Ovary (tissue), 9 donors: ENCODE results near the gene SMIM7. TPM values are rescaled to one million over a fixed set of nuclear protein-coding genes. Genes with fewer than 3 reads are reported as not detected.

Source experiments
- DNase-seq, 5 donors: peaks; one replicate each; pipeline ENCODE4 v3.0.0-alpha.2; 2019 to 2020
- H3K27ac ChIP-seq, 2 donors: fragments of 200-600 bp; one replicate each; pipeline versions ENCODE4 v1.5.1 to v1.8.0; 2019 to 2022
- H3K27me3 ChIP-seq: fragments of 200-600 bp; one replicate; pipeline ENCODE4 v1.8.0; 2022
- H3K36me3 ChIP-seq: fragments of 200-600 bp; sonication (generic); one replicate; pipeline ENCODE4 v1.5.1; 2019
- H3K4me1 ChIP-seq: one replicate; pipeline ENCODE4 v1.8.1; 2013; ENCODE audit warnings: mild to moderate bottlenecking, moderate library complexity; ENCODE audit not compliant: insufficient read depth
- H3K4me3 ChIP-seq: fragments of 200-600 bp; sonication (generic); one replicate; pipeline ENCODE4 v1.5.1; 2017
- H3K9me3 ChIP-seq, 2 donors: fragments of 200-600 bp in 1 of 2; sonication (generic) in 1 of 2; one replicate each; pipeline versions ENCODE4 v1.5.1 to v1.8.1; 2013 to 2019; ENCODE audit warnings: mild to moderate bottlenecking in 1 of 2, moderate library complexity in 1 of 2
- CTCF ChIP-seq, 3 donors: fragments of 450-650 bp in 2 of 3; fragments of 200-600 bp in 1 of 3; IDR thresholded peaks; one replicate each; pipeline versions ENCODE4 v1.5.1 to v1.8.0; 2016 to 2022; ENCODE audit warnings: antibody characterized with exemption in 3 of 3, mild to moderate bottlenecking in 1 of 3
- EP300 ChIP-seq: sonication (generic); formaldehyde crosslinking; IDR thresholded peaks from one replicate; pipeline ENCODE4 v1.6.1; 2017; ENCODE audit warnings: antibody characterized with exemption
- POLR2A ChIP-seq: fragments of 450-650 bp; IDR thresholded peaks from one replicate; pipeline ENCODE4 v1.6.1; 2017; ENCODE audit warnings: antibody characterized with exemption, mild to moderate bottlenecking, moderate library complexity
- WGBS, 3 donors: extraction: QIAGEN DNeasy Blood & Tissue Kit in 1 of 3; methylation state at CpG; one replicate each; pipeline versions ENCODE4 v1.1.5 to v1.1.7; 2013 to 2017; 5-methylcytosine and 5-hydroxymethylcytosine counted together
- intact Hi-C, 4 donors: fragments of 100-400 bp; cut with DNase I; formaldehyde crosslinking; loops; one replicate each; pipeline versions ENCODE4 v1.11.0 to v1.15.1; 2022 to 2023
- polyA plus RNA-seq, 2 donors: library from polyadenylated mRNA; stranded (reverse); fragments of 200-250 nt in 1 of 2; fragments of 350-450 nt in 1 of 2; fragmentation: Illumina TruSeq in 1 of 2; extraction: RNeasy Lipid Tissue Mini Kit (QIAGEN cat#74804) in 1 of 2; gene quantifications; one replicate each; pipeline ENCODE4 v1.2.3, GENCODE V29; 2013 to 2014
- total RNA-seq, 7 donors: library from RNA; depleted of rRNA in 2 of 7; stranded (reverse); fragments of >200 nt in 2 of 7; fragmentation: NEBNext Ultra II Directional in 3 of 7; extraction: Animal tissue kit (Norgen Biotek cat#: 25700) in 3 of 7; gene quantifications; one replicate each; pipeline versions ENCODE4 v1.1.0 to v1.2.4, GENCODE V29; 2016 to 2023
- donor health status: DM: no; HTN: no; CAD: no; lungs with moderate emphysema.
- donor health status: DM: no; HTN: no; CAD: no.
- donor health status: Bipolar disorder and iron deficiency.
- donor health status: DM: yes; HTN: yes; CAD: no.
- donor health status: DM: no; HTN: no; CAD: no.
- donor health status: DM: yes; HTN: yes; CAD: no.

SMIM7 gene
- total and polyA plus RNA-seq, 9 donors, result 59.1 to 123 (median 72.6) TPM

- Histone ChIP-seq H3K27me3 (no peaks in the 10 kb centered on the region), H3K4me1 (peaks cover 8% of the 10 kb centered on the region), H3K9me3 (no peaks in the 10 kb centered on the region), H3K27ac (peak overlapping the region; percentile 62 to 75), H3K4me3 (peak overlapping the region; percentile 98), H3K36me3 (no peaks in the 10 kb centered on the region)
- no peak for DNase-seq
- TF ChIP-seq POLR2A (peak; percentile 65), EP300 (no peak)
- WGBS, 3 donors, result 0 to 1% (median 1%) methylated on average over 26 to 38 of the region's 38 CpGs
- intact Hi-C loops, result loop anchor here in 2 of 4 donors (5.0 kb wide), 2 partner anchors 51 to 56 kb away; partner anchors contain the start of gene SLC35E1 (in 1 of the 2)
These were observed 32.1 kb downstream of the SMIM7 start for GRCh38 chr19:16627928-16628182.

- no peaks in the 10 kb centered on the region for H3K27me3 ChIP-seq
- H3K36me3 ChIP-seq, result no peaks in the 10 kb centered on the region
- peak; percentile 19 to 66 (median 48) for DNase-seq
- H3K9me3 ChIP-seq, result no peaks in the 10 kb centered on the region
- intact Hi-C loops, result loop anchor here in 2 of 4 donors (5.0 kb wide), 2 partner anchors 50 to 55 kb away; partner anchors contain the start of gene SLC35E1 (in 1 of the 2)
- H3K4me1 ChIP-seq, result peaks cover 8% of the 10 kb centered on the region
- H3K4me3 ChIP-seq, result peak overlapping the region; percentile 98
- TF ChIP-seq POLR2A (no peak), CTCF (IDR thresholded peaks at IDR 0.05) (no peak), EP300 (no peak)
- peak overlapping the region; percentile 62 to 75 for H3K27ac ChIP-seq
- WGBS, 3 donors, result 0 to 1% (median 0%) methylated on average over 20 to 52 of the region's 52 CpGs
These were observed 32.6 kb downstream of the SMIM7 start for GRCh38 chr19:16627193-16627927.

GRCh38 chr19:16626796-16627192, 33.1 kb downstream of the SMIM7 start:
- intact Hi-C loops, result loop anchor here in 2 of 4 donors (5.0 kb wide), 2 partner anchors 49 to 54 kb away; partner anchors contain the start of gene SLC35E1 (in 1 of the 2)
- Histone ChIP-seq H3K36me3 (no peaks in the 10 kb centered on the region), H3K27me3 (no peaks in the 10 kb centered on the region), H3K27ac (no peak overlapping the region), H3K9me3 (no peaks in the 10 kb centered on the region), H3K4me3 (peak overlapping the region; percentile 98), H3K4me1 (peaks cover 8% of the 10 kb centered on the region)
- DNase-seq, result peak in 1 of 5 donors; percentile 33
- TF ChIP-seq CTCF (IDR thresholded peaks at IDR 0.05), result no peak
- TF ChIP-seq EP300, result no peak
- TF ChIP-seq POLR2A, result no peak
- WGBS, 3 donors, result 1 to 4% (median 3%) methylated on average over 11 to 12 of the region's 12 CpGs

- no peak for TF ChIP-seq CTCF (IDR thresholded peaks at IDR 0.05)
- TF ChIP-seq POLR2A, result no peak
- no peak for TF ChIP-seq EP300
- no peak overlapping the region for H3K4me3 ChIP-seq
- H3K36me3 ChIP-seq, result no peaks in the 10 kb centered on the region
- H3K27ac ChIP-seq, result no peak overlapping the region
- H3K4me1 ChIP-seq, result peaks cover 8% of the 10 kb centered on the region
- no peaks in the 10 kb centered on the region for H3K27me3 ChIP-seq
- H3K9me3 ChIP-seq, result no peaks in the 10 kb centered on the region
- DNase-seq, result no peak
- intact Hi-C loops, result loop anchor here in 2 of 4 donors (5.0 kb wide), 2 partner anchors 48 to 53 kb away; partner anchors contain the start of gene SLC35E1 (in 1 of the 2)
- 76 to 83% (median 77%) methylated on average over 16 of the region's 16 CpGs for WGBS, 3 donors
These were observed 34.6 kb downstream of the SMIM7 start for GRCh38 chr19:16625163-16625958.
